HCT116 (cell line): ENCODE data around the gene HOXD3. TPM values are rescaled to one million over a fixed set of nuclear protein-coding genes. Genes with fewer than 3 reads are reported as not detected.
A peak's percentile ranks its signal among the peaks of the same experiment; 100 is the strongest.

Source experiments
- ATAC-seq: fragments of 200-7000 bp; cut with Tn5 transposase; 2 replicates; pipeline ENCODE4 v1.9.1; 2020; ENCODE audit warnings: mild to moderate bottlenecking, moderate library complexity
- BruUV-seq: library from RNA; stranded (reverse); fragments of 400-500 nt; replicated peaks from 2 replicates; lab custom pipeline; 2021; lab: Mats Ljungman, UMichigan
- CTCF ChIA-PET: fragments of 300-600 bp; sonication (Branson Sonifier 250); formaldehyde crosslinking; loops from one replicate; lab custom pipeline; 2021; ENCODE audit warnings: antibody characterized with exemption; lab: Charles Lee
- POLR2A ChIA-PET: fragments of 300-600, 350-600 bp; sonication (Branson Sonifier 250); formaldehyde crosslinking; loops from one replicate; lab custom pipeline; 2021; ENCODE audit warnings: antibody characterized with exemption; lab: Charles Lee
- RAD21 ChIA-PET, 2 experiments: fragments of 300-600 bp; sonication (Branson Sonifier 250); formaldehyde crosslinking; loops; one replicate each; lab custom pipeline; 2023; ENCODE audit warnings: low total read pairs in 2 of 2; ENCODE audit not compliant: uncharacterized antibody in 2 of 2, unreplicated experiment in 2 of 2, low non-redundant PET in 1 of 2; lab: Charles Lee
- DNase-seq: peaks from one replicate; pipeline ENCODE4 v3.0.0-alpha.2; 2010; ENCODE audit warnings: low read depth, low spot score
- H2AFZ ChIP-seq: fragments of 200-600 bp; shearing (Covaris generic), sonication (generic); 2 replicates; pipeline ENCODE4 v1.6.1; 2017; ENCODE audit warnings: low read depth, mixed run types, mixed read lengths, antibody characterized with exemption, low read length; ENCODE audit not compliant: poor library complexity, severe bottlenecking
- H3K27ac ChIP-seq: 2 replicates; pipeline ENCODE4 v1.5.1; 2012; ENCODE audit warnings: low read depth, low read length
- H3K27me3 ChIP-seq: fragments of 200-600 bp; sonication (generic); 2 replicates; pipeline ENCODE4 v1.6.1; 2016; ENCODE audit warnings: mixed run types, low read length, mixed read lengths; ENCODE audit not compliant: insufficient read depth
- H3K36me3 ChIP-seq, 2 experiments: fragments of 200-500 bp in 1 of 2; fragments of 200-600 bp in 1 of 2; sonication (Bioruptor generic) in 1 of 2; sonication (generic) in 1 of 2; 2 replicates each; pipeline versions ENCODE4 v1.5.1 to v1.6.1; 2014 to 2016; ENCODE audit warnings: low read length in 2 of 2, inconsistent platforms in 1 of 2, mixed read lengths in 1 of 2, mixed run types in 1 of 2; ENCODE audit not compliant: insufficient read depth in 2 of 2, control insufficient read depth in 1 of 2
- H3K4me1 ChIP-seq, 2 experiments: fragments of 200-600 bp in 1 of 2; sonication (generic) in 1 of 2; 2 replicates each; pipeline versions ENCODE4 v1.5.1 to v1.6.1; 2012 to 2017; ENCODE audit warnings: low read length in 2 of 2, inconsistent platforms in 1 of 2, mild to moderate bottlenecking in 1 of 2, mixed read lengths in 1 of 2, mixed run types in 1 of 2, moderate library complexity in 1 of 2; ENCODE audit not compliant: insufficient read depth in 2 of 2, control insufficient read depth in 1 of 2
- H3K4me2 ChIP-seq: fragments of 200-600 bp; sonication (generic); 2 replicates; pipeline ENCODE4 v1.6.1; 2017; ENCODE audit warnings: mixed run types, low read length, mixed read lengths
- H3K4me3 ChIP-seq, 2 experiments: fragments of 200-600 bp in 1 of 2; sonication (generic) in 1 of 2; replicated peaks in 1 of 2; 2 replicates each; pipeline ENCODE4 v1.5.1; 2011 to 2016; ENCODE audit warnings: low read length in 2 of 2, control low read depth in 1 of 2, low read depth in 1 of 2, mild to moderate bottlenecking in 1 of 2, mixed read lengths in 1 of 2, mixed run types in 1 of 2
- H3K79me2 ChIP-seq: fragments of 200-600 bp; sonication (generic); 2 replicates; pipeline ENCODE4 v1.6.1; 2017; ENCODE audit warnings: mild to moderate bottlenecking, mixed run types, low read length, moderate library complexity, mixed read lengths; ENCODE audit not compliant: insufficient read depth
- H3K9ac ChIP-seq: fragments of 200-600 bp; sonication (generic); 2 replicates; pipeline ENCODE4 v1.6.1; 2016; ENCODE audit warnings: low read length, mixed read lengths
- H3K9me2 ChIP-seq: fragments of 200-600 bp; sonication (generic), shearing (Covaris generic); 2 replicates; pipeline ENCODE4 v1.6.1; 2017; ENCODE audit warnings: mixed run types, mild to moderate bottlenecking, moderate library complexity; ENCODE audit not compliant: insufficient read depth
- H3K9me3 ChIP-seq, 2 experiments: fragments of 200-500 bp in 1 of 2; fragments of 200-600 bp in 1 of 2; sonication (Bioruptor generic) in 1 of 2; sonication (generic) in 1 of 2; 2 replicates each; pipeline ENCODE4 v1.6.1; 2014 to 2017; ENCODE audit warnings: low read length in 2 of 2, mixed read lengths in 2 of 2, inconsistent platforms in 1 of 2, low read depth in 1 of 2, mild to moderate bottlenecking in 1 of 2, mixed run types in 1 of 2, moderate library complexity in 1 of 2; ENCODE audit not compliant: control insufficient read depth in 1 of 2, insufficient read depth in 1 of 2
- H4K20me1 ChIP-seq: fragments of 200-600 bp; sonication (generic), shearing (Covaris generic); 2 replicates; pipeline ENCODE4 v1.6.1; 2017; ENCODE audit warnings: mixed run types, mild to moderate bottlenecking, moderate library complexity; ENCODE audit not compliant: insufficient read depth
- CEBPB ChIP-seq: IDR thresholded peaks from 2 replicates; pipeline ENCODE4 v1.6.1; 2012; ENCODE audit warnings: low read depth
- EGR1 ChIP-seq: IDR thresholded peaks from 2 replicates; pipeline ENCODE4 v1.6.1; 2012; ENCODE audit warnings: low read depth
- EZH2 ChIP-seq: fragments of 200-600 bp; sonication (generic); IDR thresholded peaks from 2 replicates; pipeline ENCODE4 v1.6.1; 2017; ENCODE audit warnings: antibody characterized with exemption, mixed run types
- POLR2AphosphoS5 ChIP-seq: IDR thresholded peaks from 2 replicates; pipeline ENCODE4 v1.6.1; 2011; ENCODE audit warnings: mild to moderate bottlenecking, low read depth, low read length, moderate library complexity
- RAD21 ChIP-seq: IDR thresholded peaks from 2 replicates; pipeline ENCODE4 v1.6.1; 2012; ENCODE audit warnings: low read depth, mild to moderate bottlenecking
- SRF ChIP-seq: IDR thresholded peaks from 2 replicates; pipeline ENCODE4 v1.6.1; 2012; ENCODE audit warnings: low read depth
- TCF7L2 ChIP-seq: IDR thresholded peaks from 2 replicates; pipeline ENCODE4 v1.7.0; 2011; ENCODE audit warnings: borderline replicate concordance, inconsistent platforms; ENCODE audit not compliant: insufficient read depth, insufficient read length; ENCODE audit errors: extremely low read depth
- YY1 ChIP-seq: IDR thresholded peaks from 2 replicates; pipeline ENCODE4 v1.6.1; 2011; ENCODE audit warnings: low read length, low read depth, moderate library complexity, mild to moderate bottlenecking; ENCODE audit not compliant: insufficient replicate concordance; ENCODE audit errors: extremely low read depth
- ZNF274 ChIP-seq: fragments of 200-500 bp; sonication (Bioruptor generic); IDR thresholded peaks from 2 replicates; pipeline ENCODE4 v1.6.1; 2014; ENCODE audit warnings: mild to moderate bottlenecking, low read depth, low read length, inconsistent platforms
- intact Hi-C: fragments of 100-400 bp; cut with micrococcal nuclease; formaldehyde crosslinking; loops from 2 replicates; pipeline ENCODE4 v1.10.0; 2022
- total RNA-seq: library from RNA; stranded (reverse); gene quantifications from one replicate; pipeline ENCODE4 v1.2.1, GENCODE V29; 2021; ENCODE audit not compliant: unreplicated experiment
- TF ChIP-seq, protein P1 (sequence below): IDR thresholded peaks from 2 replicates; pipeline ENCODE4 v1.6.1; 2012; ENCODE audit warnings: low read depth

Gene HOXD3
- total RNA-seq, 1 experiment from 2014 or later, result 1.4 TPM

DNA sequence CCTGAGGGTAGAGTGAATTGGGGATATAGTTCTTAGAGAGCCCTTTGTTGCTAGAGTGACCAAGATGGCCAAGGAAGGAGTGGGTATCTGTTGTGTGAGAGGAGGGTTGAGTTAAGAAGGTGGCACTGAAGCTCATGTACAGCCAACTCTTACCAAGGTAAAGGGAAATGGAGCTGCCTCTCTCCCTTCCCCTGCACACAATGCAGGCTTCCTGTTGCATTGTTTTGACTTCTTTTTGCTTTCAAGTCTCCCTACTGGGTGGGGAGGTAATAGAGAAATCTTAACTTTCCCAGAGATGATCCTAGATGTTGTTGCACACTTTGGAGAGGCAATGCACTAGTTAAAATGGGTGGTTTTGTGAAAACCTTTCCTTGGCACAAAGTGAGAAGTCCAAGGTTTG, 55.2 kb downstream of the HOXD3 start:
- intact Hi-C loops, result no loop called here
- ChIA-PET CTCF (no interaction called here), POLR2A (no interaction called here)

More for the DNA sequence above, 55.2 kb downstream of the HOXD3 start:
- H3K79me2 ChIP-seq, result no peaks in the 10 kb centered on the region
- H3K4me2 ChIP-seq, result no peak overlapping the region
- H4K20me1 ChIP-seq, result no peaks in the 10 kb centered on the region
- H3K27ac ChIP-seq, result no peak overlapping the region
- BruUV-seq, result no TSS peak
- RAD21 ChIA-PET, result no interaction called here
- H3K4me3 ChIP-seq, result no peak overlapping the region
- DNase-seq (no peak), ATAC-seq (no peak)
- H2AFZ ChIP-seq, result peak overlapping the region; percentile 35
- H3K36me3 ChIP-seq, result no peaks in the 10 kb centered on the region
- no peaks in the 10 kb centered on the region for H3K4me1 ChIP-seq
- no peaks in the 10 kb centered on the region for H3K27me3 ChIP-seq
- H3K9me2 ChIP-seq, result no peaks in the 10 kb centered on the region
- no peak for TF ChIP-seq ZNF274
- no peak for TF ChIP-seq SRF
- no peak for TF ChIP-seq YY1
- no peak for TF ChIP-seq CEBPB
- TF ChIP-seq POLR2AphosphoS5, result no peak
- TF ChIP-seq, protein P1, sequence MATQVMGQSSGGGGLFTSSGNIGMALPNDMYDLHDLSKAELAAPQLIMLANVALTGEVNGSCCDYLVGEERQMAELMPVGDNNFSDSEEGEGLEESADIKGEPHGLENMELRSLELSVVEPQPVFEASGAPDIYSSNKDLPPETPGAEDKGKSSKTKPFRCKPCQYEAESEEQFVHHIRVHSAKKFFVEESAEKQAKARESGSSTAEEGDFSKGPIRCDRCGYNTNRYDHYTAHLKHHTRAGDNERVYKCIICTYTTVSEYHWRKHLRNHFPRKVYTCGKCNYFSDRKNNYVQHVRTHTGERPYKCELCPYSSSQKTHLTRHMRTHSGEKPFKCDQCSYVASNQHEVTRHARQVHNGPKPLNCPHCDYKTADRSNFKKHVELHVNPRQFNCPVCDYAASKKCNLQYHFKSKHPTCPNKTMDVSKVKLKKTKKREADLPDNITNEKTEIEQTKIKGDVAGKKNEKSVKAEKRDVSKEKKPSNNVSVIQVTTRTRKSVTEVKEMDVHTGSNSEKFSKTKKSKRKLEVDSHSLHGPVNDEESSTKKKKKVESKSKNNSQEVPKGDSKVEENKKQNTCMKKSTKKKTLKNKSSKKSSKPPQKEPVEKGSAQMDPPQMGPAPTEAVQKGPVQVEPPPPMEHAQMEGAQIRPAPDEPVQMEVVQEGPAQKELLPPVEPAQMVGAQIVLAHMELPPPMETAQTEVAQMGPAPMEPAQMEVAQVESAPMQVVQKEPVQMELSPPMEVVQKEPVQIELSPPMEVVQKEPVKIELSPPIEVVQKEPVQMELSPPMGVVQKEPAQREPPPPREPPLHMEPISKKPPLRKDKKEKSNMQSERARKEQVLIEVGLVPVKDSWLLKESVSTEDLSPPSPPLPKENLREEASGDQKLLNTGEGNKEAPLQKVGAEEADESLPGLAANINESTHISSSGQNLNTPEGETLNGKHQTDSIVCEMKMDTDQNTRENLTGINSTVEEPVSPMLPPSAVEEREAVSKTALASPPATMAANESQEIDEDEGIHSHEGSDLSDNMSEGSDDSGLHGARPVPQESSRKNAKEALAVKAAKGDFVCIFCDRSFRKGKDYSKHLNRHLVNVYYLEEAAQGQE, result no peak
- no peak for TF ChIP-seq EZH2
- TF ChIP-seq RAD21, result no peak
- TF ChIP-seq TCF7L2, result no peak
- no peak for TF ChIP-seq EGR1
- no peaks in the 10 kb centered on the region for H3K9me3 ChIP-seq
- no peak overlapping the region for H3K9ac ChIP-seq
